Duodenal mucosa (tissue), 2 donors: ENCODE results near the gene FIZ1.

ENCODE experiments used
- H3K27ac ChIP-seq: one replicate; pipeline ENCODE4 v1.7.0; 2013; ENCODE audit warnings: low read depth, low read length
- H3K27me3 ChIP-seq, 2 donors: one replicate each; pipeline ENCODE4 v1.7.0; 2013; ENCODE audit warnings: low read length in 2 of 2, control low read depth in 1 of 2; ENCODE audit not compliant: insufficient read depth in 2 of 2, control insufficient read depth in 1 of 2
- H3K36me3 ChIP-seq, 2 donors: one replicate each; pipeline ENCODE4 v1.7.0; 2013; ENCODE audit warnings: low read length in 2 of 2, control low read depth in 1 of 2; ENCODE audit not compliant: insufficient read depth in 2 of 2, control insufficient read depth in 1 of 2
- H3K4me1 ChIP-seq, 2 donors: one replicate each; pipeline ENCODE4 v1.7.0; 2013; ENCODE audit warnings: low read length in 2 of 2, control low read depth in 1 of 2; ENCODE audit not compliant: insufficient read depth in 2 of 2, control insufficient read depth in 1 of 2
- H3K4me3 ChIP-seq, 2 donors: one replicate each; pipeline ENCODE4 v1.7.0; 2013; ENCODE audit warnings: low read length in 2 of 2, low read depth in 1 of 2
- H3K9ac ChIP-seq, 2 donors: one replicate each; pipeline ENCODE4 v1.7.0; 2013; ENCODE audit warnings: low read length in 2 of 2, low read depth in 1 of 2
- H3K9me3 ChIP-seq, 2 donors: one replicate each; pipeline ENCODE4 v1.7.0; 2013; ENCODE audit warnings: low read length in 2 of 2, control low read depth in 1 of 2; ENCODE audit not compliant: control insufficient read depth in 1 of 2

Gene FIZ1, protein sequence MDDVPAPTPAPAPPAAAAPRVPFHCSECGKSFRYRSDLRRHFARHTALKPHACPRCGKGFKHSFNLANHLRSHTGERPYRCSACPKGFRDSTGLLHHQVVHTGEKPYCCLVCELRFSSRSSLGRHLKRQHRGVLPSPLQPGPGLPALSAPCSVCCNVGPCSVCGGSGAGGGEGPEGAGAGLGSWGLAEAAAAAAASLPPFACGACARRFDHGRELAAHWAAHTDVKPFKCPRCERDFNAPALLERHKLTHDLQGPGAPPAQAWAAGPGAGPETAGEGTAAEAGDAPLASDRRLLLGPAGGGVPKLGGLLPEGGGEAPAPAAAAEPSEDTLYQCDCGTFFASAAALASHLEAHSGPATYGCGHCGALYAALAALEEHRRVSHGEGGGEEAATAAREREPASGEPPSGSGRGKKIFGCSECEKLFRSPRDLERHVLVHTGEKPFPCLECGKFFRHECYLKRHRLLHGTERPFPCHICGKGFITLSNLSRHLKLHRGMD

DNA sequence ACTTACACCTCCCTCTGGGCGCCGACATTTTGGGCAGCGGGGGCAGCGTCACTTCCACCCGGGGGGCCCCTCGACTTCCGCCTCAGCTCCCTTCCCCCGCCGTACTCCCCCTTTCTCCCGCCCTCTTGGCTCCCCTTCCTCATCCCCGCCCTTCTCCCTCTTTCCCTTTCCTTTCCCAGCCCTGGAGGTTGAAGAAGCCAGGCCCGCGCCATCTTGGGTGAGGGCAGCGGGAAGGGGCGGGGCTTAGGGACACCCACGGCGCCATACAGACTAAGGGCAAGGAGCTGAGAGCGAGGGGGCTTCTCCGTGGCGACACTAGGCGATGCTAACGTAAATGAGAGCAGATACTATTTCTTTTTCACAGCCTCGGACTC, at the start of gene FIZ1:
Gene FIZ1 (minus strand): TSS at position 50 of the 374 bp plus-strand sequence. CDS start 1,652 bp downstream, outside the sequence.
- peaks cover 10 to 17% of the 10 kb centered on the region in 2 donors for H3K4me1 ChIP-seq
- peak within 1 kb of the TSS; percentile 93 for H3K27ac ChIP-seq
- H3K27me3 ChIP-seq = no peaks in the 10 kb centered on the region
- no peaks in the 10 kb centered on the region for H3K9me3 ChIP-seq
- H3K36me3 ChIP-seq = peaks cover 17 to 25% of the 10 kb centered on the region in 2 donors
- H3K4me3 ChIP-seq = peak within 1 kb of the TSS; percentile 85 to 95
- H3K9ac ChIP-seq = peak within 1 kb of the TSS; percentile 73 to 94

DNA sequence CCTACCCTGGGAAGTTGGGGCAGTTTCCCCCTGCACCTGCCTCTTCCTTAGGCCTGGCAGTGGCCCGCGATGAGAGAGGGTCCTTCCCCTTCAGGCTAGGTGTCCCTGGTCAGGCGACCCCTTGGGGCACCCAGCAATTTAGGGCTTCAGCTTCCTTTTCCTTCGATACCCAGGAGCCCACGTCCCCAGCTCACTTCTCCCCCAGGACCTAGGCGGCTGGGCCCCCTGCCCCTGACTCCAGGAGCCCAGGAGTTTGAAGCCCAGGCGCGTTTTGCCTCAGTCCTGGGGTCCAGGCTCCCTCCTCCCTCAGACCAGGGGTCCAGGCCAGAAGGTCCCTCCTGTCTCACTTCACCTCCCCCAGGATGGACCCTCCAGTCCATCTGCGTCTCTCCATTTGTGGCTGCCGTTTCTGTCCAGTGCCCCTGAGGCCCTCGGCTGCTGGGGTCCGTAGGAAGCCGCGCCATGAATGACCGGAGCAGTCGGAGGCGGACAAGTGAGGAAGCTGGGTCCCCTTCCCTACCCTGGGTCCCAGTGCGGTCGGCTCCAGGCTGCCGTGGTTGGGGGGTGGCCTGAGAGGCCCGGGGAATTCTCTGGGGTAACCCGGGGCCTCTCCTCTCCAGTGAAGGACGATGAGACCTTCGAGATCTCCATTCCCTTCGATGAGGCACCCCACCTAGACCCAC, 49.4 kb upstream of the FIZ1 start:
- Histone ChIP-seq H3K27ac (no peak overlapping the region), H3K4me3 (peak overlapping the region; percentile 74 to 79), H3K9me3 (no peaks in the 10 kb centered on the region), H3K27me3 (no peaks in the 10 kb centered on the region), H3K36me3 (peaks cover 9 to 14% of the 10 kb centered on the region in 2 donors), H3K4me1 (peaks cover 24 to 30% of the 10 kb centered on the region in 2 donors), H3K9ac (peak overlapping the region; percentile 66 to 74)

DNA sequence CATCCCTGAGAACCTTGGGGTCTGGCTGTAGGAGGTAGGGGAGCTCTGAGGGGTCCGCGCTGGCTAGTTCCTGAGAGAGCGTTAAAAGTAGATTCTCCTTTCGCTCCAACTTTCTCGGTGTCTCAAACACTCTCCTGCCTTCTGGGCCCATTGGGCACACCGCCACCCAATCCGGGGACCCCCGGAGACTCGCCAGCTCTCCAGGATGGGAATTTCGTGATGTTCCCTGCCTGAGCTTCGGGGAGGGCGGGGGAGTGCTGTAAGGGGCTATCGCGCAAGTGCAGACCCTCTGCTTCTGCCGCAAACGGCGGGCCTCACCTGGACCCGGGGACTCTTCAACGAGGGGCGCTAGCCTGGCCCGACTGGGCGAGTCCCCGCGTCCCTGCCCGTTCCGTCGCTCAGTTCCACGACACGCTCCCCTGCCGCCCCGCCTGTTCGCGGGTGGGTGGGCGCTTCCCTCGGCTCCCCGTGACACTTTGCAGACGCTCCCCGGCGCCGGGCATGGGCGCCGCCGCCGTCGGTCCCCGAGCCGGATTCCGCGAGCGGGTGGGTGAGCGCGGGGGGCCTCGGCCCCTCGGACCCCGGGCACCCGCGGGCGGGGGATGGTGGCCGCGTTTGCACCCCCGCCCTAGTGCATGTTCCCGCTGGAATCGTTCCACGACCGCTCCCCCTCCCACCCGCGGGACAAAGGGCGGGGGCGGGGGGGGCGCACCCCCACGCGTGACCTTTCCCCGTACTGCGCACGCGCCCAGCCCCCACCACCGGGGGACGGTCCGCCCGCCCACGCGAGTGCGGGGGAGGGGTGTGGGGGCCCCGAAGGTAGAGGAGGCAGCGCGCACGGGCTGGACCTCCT, 48.6 kb upstream of the FIZ1 start, which contains the start of gene CCDC106:
Gene CCDC106 (plus strand): TSS at position 481 of the 853 bp plus-strand sequence. CDS start 835 bp downstream, outside the sequence.
- peak within 1 kb of the TSS; percentile 74 to 79 for H3K4me3 ChIP-seq
- no peaks in the 10 kb centered on the region for H3K27me3 ChIP-seq
- peaks cover 27 to 33% of the 10 kb centered on the region in 2 donors for H3K4me1 ChIP-seq
- H3K9ac ChIP-seq = peak within 1 kb of the TSS; percentile 66 to 74
- H3K27ac ChIP-seq = peak within 1 kb of the TSS; percentile 58
- H3K36me3 ChIP-seq = peaks cover 9 to 14% of the 10 kb centered on the region in 2 donors
- no peaks in the 10 kb centered on the region for H3K9me3 ChIP-seq

DNA sequence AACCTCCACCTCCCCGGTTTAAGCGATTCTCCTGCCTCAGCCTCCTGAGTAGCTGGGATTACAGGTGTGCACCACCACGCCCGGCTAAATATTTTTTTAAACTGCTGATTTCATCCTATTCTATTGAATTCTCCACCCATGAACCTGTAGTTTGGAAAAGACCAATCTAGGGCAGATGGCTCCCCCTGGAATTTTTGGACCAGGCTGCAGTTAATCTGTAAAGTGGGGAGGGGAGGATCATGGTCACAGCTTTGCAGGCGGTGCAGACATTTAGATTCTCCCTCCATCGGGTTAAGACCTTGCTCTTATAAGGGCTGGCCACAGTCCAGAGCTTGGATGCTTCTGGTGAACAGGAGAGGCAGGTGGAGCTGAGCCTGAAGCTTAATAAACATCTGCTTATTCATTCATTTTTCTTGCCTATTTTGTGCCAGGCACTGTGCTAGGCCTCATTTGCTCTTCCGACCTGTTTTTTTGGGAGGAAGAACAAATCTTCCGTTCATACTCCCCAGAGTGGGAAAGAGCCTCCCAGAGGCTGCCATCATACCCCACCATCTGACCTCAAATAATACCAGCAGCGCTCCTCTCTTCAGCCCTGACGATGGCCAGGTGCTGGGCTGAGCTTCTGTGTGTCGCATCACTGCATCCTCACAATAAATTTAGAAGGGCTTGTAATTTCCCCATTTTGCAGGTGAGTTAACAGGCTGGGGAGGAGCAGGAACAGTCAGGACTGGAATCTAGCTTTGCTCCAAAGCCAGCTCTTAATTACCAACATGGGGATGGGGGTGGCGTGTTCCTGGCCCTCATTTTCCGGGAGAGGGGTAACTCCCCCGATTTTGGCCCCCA, 47.8 kb upstream of the FIZ1 start:
- Histone ChIP-seq H3K27ac (no peak overlapping the region), H3K36me3 (peaks cover 9 to 14% of the 10 kb centered on the region in 2 donors), H3K9ac (peak overlapping the region; percentile 66 to 74), H3K9me3 (no peaks in the 10 kb centered on the region), H3K4me3 (peak overlapping the region; percentile 74 to 79), H3K27me3 (no peaks in the 10 kb centered on the region), H3K4me1 (peaks cover 32 to 39% of the 10 kb centered on the region in 2 donors)

DNA sequence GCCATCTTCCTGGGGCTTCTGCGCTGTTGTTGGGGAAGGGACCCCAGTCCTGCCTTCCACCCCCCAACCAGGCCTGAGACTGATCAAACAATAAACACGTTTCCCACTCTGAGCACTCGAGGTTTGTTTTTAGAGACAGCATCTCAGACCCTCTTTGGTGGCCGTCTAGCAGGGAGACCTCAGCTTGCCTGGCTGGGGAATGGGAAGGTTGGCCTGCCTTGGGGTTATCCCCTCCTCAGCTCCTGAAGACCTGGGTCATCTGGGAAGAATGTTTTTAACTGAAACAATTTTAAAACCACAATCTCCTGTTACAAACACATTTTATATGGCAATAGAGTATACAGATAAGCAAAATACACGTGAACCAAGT, 46.2 kb upstream of the FIZ1 start:
- Histone ChIP-seq H3K9me3 (no peaks in the 10 kb centered on the region), H3K4me3 (no peak overlapping the region), H3K36me3 (peaks cover 9 to 14% of the 10 kb centered on the region in 2 donors), H3K4me1 (peaks cover 38 to 46% of the 10 kb centered on the region in 2 donors), H3K27ac (no peak overlapping the region), H3K9ac (no peak overlapping the region), H3K27me3 (no peaks in the 10 kb centered on the region)

DNA sequence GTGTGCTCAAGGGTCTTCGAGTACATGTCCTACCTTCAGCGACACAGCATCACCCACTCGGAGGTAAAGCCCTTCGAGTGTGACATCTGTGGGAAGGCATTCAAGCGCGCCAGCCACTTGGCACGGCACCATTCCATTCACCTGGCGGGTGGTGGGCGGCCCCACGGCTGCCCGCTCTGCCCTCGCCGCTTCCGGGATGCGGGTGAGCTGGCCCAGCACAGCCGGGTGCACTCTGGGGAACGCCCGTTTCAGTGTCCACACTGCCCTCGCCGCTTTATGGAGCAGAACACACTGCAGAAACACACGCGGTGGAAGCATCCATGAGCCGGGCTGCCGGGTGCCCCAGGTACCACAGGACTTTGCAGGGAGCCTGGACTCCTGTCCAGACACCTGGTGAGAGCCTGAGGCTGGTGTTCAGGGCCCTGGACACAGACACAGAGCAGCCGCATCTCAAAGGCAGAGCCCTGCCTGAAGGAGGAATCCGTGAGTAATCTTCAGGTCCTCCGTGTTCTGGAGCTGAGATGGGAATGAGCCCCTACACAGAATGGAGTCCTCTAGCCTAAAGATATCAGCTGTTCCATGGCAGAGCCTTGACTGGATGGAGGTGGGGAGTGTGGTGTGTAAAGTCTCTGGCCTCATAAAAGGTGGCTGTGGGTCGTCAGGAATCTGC, 45.7 kb upstream of the FIZ1 start:
- Histone ChIP-seq H3K9ac (peak overlapping the region in 1 of 2 donors; percentile 62), H3K4me1 (peaks cover 38 to 51% of the 10 kb centered on the region in 2 donors), H3K27me3 (no peaks in the 10 kb centered on the region), H3K9me3 (no peaks in the 10 kb centered on the region), H3K36me3 (peaks cover 9 to 14% of the 10 kb centered on the region in 2 donors), H3K4me3 (no peak overlapping the region), H3K27ac (no peak overlapping the region)

DNA sequence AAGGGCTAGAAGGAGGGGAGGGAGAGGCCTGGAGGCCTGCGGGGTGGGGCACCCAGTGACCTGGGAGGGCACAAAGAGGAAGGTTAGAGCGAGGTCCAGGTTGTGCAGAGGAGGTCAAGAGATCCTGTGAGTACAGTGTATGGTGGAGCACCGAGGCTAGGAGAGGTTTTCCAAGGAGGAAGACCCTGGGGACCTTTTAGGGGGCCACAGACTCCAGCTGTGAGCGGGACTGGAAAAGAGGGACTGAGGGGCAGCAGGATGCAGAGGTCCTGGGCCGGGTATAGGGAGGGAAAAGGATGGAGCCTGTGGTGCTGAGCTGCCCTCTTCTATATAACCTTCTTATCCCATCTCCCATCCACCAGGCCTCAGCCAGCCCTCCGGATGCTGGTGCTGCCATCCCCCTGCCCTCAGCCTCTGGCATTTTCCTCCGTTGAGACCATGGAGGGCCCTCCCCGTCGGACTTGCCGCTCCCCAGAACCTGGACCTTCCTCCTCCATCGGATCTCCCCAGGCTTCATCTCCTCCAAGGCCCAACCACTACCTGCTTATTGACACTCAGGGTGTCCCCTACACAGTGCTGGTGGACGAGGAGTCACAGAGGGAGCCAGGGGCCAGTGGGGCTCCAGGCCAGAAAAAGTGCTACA, 45.0 kb upstream of the FIZ1 start:
- Histone ChIP-seq H3K36me3 (peaks cover 9 to 14% of the 10 kb centered on the region in 2 donors), H3K9me3 (no peaks in the 10 kb centered on the region), H3K4me3 (peak overlapping the region; percentile 65 to 91), H3K9ac (peak overlapping the region; percentile 62 to 81), H3K27ac (no peak overlapping the region), H3K27me3 (no peaks in the 10 kb centered on the region), H3K4me1 (peaks cover 36 to 56% of the 10 kb centered on the region in 2 donors)

DNA sequence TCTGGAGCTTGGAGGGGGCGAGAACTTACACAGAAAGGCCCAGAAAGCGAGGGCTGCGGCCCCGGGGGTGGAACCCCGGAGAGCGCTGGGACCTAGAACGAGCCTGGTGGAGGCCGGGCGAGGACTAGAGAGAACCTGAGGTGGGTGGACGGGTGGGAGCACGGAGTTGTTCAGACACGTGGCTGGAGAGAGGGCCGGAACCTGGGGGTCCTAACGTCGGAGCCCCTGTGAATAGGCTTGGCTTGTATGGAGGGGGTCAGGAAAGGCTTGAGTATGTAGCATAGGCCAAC, 44.5 kb upstream of the FIZ1 start:
- Histone ChIP-seq H3K27ac (no peak overlapping the region), H3K36me3 (peaks cover 9 to 14% of the 10 kb centered on the region in 2 donors), H3K9ac (peak overlapping the region; percentile 62 to 81), H3K4me3 (peak overlapping the region; percentile 65 to 91), H3K9me3 (no peaks in the 10 kb centered on the region), H3K4me1 (peaks cover 32 to 53% of the 10 kb centered on the region in 2 donors), H3K27me3 (no peaks in the 10 kb centered on the region)
